ENCODE results near the gene HUS1B. TPM values are rescaled to one million over a fixed set of nuclear protein-coding genes. Genes with fewer than 3 reads are reported as not detected.

The HUS1B gene
- total and polyA plus RNA-seq, 2 of the 13 experiments (the other 11 are each of a cell fraction or from before 2014, with no cell fraction given), result 0.18 to 0.40 TPM

- TF ChIP-seq ZBTB34 (CRISPR knock-in tag; IDR thresholded peaks at IDR 0.05), result no peak
These were observed 1.3 kb upstream of the HUS1B start (continued) for GRCh38 chr6:658244-658643.

GRCh38 chr6:657743-658142, 843 bp upstream of the HUS1B start:
- Histone ChIP-seq H3K9me3 (ENCODE audit: low read length) (no peaks in the 10 kb centered on the region), H3K4me2 (ENCODE audit: low read depth, low read length) (no peak overlapping the region), H3K27me3 (ENCODE audit: control insufficient read depth in 1 of 2, insufficient read depth in 2 of 2, low read length in 2 of 2) (no peaks in the 10 kb centered on the region), H3K9ac (ENCODE audit: insufficient read depth, low read depth, low read length) (no peak overlapping the region), H3K4me3 (replicated peaks in 1 of 3; ENCODE audit: insufficient read depth in 1 of 3, low read depth in 2 of 3, low read length in 3 of 3) (no peak overlapping the region), H3K27ac (ENCODE audit: extremely low read length, insufficient read depth, low read length) (no peak overlapping the region), H3K4me1 (ENCODE audit: insufficient read depth, low read length) (peaks cover 8% of the 10 kb centered on the region; the same call in 1 of the 2 replicates), H3K79me2 (ENCODE audit: insufficient read depth, low read length) (peaks cover 4% of the 10 kb centered on the region), H2AFZ (ENCODE audit: low read length) (no peak overlapping the region), H3K36me3 (replicated peaks in 1 of 2; ENCODE audit: control insufficient read depth in 1 of 2, insufficient read depth in 2 of 2, low read length in 2 of 2) (peaks cover 0 to 3% of the 10 kb centered on the region in 2 experiments; a peak in 2 of 5 replicates), H4K20me1 (ENCODE audit: insufficient read depth, low read length) (no peaks in the 10 kb centered on the region)
- CTCF ChIA-PET (ENCODE audit: low intra/inter-chr PET ratio, low total read pairs), result no interaction called here
- intact Hi-C loops (cut with micrococcal nuclease; ENCODE audit: unreplicated experiment) (no loop called here), in situ Hi-C loops (cut with HindIII; ENCODE audit: extremely low pct_ligation_motif_present, low pct_unique_long_range_greater_than_20kb) (no loop called here)
- no TSS peak for BruUV-seq (replicated peaks)
- POLR2A ChIA-PET, result no interaction called here
- TF ChIP-seq MLXIP (CRISPR knock-in tag; IDR thresholded peaks at IDR 0.05; ENCODE audit: borderline replicate concordance) (no peak), HOXA7 (CRISPR knock-in tag; IDR thresholded peaks at IDR 0.05) (no peak), SMAD1 (CRISPR knock-in tag; IDR thresholded peaks at IDR 0.05; ENCODE audit: borderline replicate concordance, low read depth) (no peak), MTA1 (CRISPR knock-in tag; IDR thresholded peaks at IDR 0.05; ENCODE audit: borderline replicate concordance) (no peak), YEATS2 (CRISPR knock-in tag; IDR thresholded peaks at IDR 0.05; ENCODE audit: borderline replicate concordance) (no peak), CHD2 (IDR thresholded peaks at IDR 0.05; ENCODE audit: low read depth, low read length) (no peak)
- TF ChIP-seq, protein P1, sequence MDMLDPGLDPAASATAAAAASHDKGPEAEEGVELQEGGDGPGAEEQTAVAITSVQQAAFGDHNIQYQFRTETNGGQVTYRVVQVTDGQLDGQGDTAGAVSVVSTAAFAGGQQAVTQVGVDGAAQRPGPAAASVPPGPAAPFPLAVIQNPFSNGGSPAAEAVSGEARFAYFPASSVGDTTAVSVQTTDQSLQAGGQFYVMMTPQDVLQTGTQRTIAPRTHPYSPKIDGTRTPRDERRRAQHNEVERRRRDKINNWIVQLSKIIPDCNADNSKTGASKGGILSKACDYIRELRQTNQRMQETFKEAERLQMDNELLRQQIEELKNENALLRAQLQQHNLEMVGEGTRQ (IDR thresholded peaks at IDR 0.05; ENCODE audit: low read depth, low read length), result no peak
- TF ChIP-seq, protein P1 (CRISPR knock-in tag; IDR thresholded peaks at IDR 0.05; ENCODE audit: borderline replicate concordance), result no peak
- TF ChIP-seq, protein P2, sequence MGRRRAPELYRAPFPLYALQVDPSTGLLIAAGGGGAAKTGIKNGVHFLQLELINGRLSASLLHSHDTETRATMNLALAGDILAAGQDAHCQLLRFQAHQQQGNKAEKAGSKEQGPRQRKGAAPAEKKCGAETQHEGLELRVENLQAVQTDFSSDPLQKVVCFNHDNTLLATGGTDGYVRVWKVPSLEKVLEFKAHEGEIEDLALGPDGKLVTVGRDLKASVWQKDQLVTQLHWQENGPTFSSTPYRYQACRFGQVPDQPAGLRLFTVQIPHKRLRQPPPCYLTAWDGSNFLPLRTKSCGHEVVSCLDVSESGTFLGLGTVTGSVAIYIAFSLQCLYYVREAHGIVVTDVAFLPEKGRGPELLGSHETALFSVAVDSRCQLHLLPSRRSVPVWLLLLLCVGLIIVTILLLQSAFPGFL (CRISPR knock-in tag; IDR thresholded peaks at IDR 0.05), result no peak
- TF ChIP-seq, protein P3, sequence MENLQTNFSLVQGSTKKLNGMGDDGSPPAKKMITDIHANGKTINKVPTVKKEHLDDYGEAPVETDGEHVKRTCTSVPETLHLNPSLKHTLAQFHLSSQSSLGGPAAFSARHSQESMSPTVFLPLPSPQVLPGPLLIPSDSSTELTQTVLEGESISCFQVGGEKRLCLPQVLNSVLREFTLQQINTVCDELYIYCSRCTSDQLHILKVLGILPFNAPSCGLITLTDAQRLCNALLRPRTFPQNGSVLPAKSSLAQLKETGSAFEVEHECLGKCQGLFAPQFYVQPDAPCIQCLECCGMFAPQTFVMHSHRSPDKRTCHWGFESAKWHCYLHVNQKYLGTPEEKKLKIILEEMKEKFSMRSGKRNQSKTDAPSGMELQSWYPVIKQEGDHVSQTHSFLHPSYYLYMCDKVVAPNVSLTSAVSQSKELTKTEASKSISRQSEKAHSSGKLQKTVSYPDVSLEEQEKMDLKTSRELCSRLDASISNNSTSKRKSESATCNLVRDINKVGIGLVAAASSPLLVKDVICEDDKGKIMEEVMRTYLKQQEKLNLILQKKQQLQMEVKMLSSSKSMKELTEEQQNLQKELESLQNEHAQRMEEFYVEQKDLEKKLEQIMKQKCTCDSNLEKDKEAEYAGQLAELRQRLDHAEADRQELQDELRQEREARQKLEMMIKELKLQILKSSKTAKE (CRISPR knock-in tag; IDR thresholded peaks at IDR 0.05; ENCODE audit: borderline replicate concordance), result no peak
- DNase-seq (ENCODE audit: low spot score), result no peak
- ATAC-seq, result no peak
- no peak for FAIRE-seq
- 100% methylated on average over 1 of the region's 1 CpG for WGBS (ENCODE audit: low lambda C conversion rate)
